Astrocyte of the spinal cord (primary cell): ENCODE measurements around the gene FKBP8.
"Not testable (repeated sequence)": the region's sequence is repeated elsewhere in the genome, so short reads cannot be mapped to it uniquely, and the experiment has no call there.

Experiments used
- DNase-seq: peaks from one replicate; pipeline ENCODE4 v3.0.0; 2011; ENCODE audit warnings: low read depth, low spot score
- H3K4me3 ChIP-seq: 2 replicates; pipeline ENCODE4 v1.5.1; 2011; ENCODE audit warnings: low read depth, mild to moderate bottlenecking, low read length, moderate library complexity
- in situ Hi-C: cut with HindIII; loops from 2 replicates; pipeline ENCODE4 v1.10.0; 2017; ENCODE audit warnings: low sequenced_read_pairs
- TF ChIP-seq, protein P1 (sequence below): IDR thresholded peaks from 2 replicates; pipeline ENCODE4 v1.5.1; 2012; ENCODE audit warnings: low read depth, mild to moderate bottlenecking, low read length, inconsistent platforms

Gene FKBP8

DNA sequence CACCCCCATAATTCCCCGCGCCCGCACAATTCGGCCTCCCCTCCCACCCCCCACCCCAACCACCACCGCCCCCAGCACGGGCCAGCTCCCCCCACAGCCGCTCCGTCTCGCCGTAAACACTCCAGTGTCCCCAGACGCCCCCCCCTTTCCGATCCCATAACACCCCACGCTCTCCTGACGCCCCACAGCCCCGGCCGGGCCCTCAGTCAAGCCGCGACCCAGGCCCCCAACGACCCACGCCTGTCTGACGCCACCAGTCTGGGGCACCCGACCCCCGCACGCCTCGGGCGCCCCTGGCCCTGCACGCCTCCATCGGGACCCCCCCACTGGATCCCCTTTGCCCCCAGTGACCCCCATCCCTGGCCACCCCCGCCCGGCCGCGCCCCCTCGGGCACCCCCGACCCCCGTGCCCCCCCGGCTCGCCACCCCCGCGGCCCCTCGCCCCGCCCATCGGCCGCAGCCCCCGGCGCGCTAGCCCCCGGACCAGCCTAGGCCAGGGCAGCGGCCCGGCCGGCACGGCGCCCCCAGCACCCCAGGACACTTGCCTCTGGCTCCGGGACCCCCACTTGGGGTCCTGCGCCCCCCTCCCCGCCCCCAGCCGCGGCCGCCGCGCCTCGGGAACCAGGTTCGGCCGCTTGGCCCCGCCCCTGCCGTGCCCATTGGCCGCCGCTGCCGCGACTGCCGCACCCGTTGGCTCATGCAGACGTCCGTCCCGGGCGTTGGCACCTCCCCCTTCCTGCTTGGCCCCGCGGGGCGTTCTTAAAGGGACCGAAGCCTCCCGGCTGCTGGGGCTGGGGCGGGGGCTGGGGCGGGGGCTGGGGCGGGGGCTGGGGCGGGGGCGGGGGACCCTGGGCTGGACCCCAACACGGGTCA, at the start of gene FKBP8:
FKBP8 (minus strand) TSS at position 633 of the 873 bp plus-strand sequence. CDS start 1,603 bp downstream, outside the sequence.
- peak within 1 kb of the TSS; percentile 64 for H3K4me3 ChIP-seq
- peak; percentile 85 for DNase-seq
- TF ChIP-seq, protein P1, sequence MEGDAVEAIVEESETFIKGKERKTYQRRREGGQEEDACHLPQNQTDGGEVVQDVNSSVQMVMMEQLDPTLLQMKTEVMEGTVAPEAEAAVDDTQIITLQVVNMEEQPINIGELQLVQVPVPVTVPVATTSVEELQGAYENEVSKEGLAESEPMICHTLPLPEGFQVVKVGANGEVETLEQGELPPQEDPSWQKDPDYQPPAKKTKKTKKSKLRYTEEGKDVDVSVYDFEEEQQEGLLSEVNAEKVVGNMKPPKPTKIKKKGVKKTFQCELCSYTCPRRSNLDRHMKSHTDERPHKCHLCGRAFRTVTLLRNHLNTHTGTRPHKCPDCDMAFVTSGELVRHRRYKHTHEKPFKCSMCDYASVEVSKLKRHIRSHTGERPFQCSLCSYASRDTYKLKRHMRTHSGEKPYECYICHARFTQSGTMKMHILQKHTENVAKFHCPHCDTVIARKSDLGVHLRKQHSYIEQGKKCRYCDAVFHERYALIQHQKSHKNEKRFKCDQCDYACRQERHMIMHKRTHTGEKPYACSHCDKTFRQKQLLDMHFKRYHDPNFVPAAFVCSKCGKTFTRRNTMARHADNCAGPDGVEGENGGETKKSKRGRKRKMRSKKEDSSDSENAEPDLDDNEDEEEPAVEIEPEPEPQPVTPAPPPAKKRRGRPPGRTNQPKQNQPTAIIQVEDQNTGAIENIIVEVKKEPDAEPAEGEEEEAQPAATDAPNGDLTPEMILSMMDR, result no peak
- in situ Hi-C loops, result no loop called here

DNA sequence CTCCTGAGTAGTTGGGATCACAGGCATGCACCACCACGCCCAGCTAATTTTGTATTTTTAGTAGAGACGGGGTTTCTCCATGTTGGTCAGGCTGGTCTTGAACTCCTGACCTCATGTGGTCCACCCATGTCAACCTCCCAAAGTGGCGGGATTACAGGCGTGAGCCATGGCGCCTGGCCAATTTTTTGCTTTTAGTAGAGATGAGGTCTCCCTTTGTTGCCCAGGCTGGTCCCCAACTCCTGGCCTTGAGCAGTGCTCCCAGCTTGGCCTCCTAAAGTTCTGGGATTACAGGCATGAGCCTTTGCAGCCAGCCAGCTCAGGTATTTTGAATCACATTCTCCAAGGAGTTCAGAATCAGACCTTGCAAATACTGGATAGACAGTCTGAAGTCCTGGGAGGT, 49.4 kb upstream of the FKBP8 start:
- in situ Hi-C loops, H3K4me3 ChIP-seq, DNase-seq: not testable (repeated sequence)

DNA sequence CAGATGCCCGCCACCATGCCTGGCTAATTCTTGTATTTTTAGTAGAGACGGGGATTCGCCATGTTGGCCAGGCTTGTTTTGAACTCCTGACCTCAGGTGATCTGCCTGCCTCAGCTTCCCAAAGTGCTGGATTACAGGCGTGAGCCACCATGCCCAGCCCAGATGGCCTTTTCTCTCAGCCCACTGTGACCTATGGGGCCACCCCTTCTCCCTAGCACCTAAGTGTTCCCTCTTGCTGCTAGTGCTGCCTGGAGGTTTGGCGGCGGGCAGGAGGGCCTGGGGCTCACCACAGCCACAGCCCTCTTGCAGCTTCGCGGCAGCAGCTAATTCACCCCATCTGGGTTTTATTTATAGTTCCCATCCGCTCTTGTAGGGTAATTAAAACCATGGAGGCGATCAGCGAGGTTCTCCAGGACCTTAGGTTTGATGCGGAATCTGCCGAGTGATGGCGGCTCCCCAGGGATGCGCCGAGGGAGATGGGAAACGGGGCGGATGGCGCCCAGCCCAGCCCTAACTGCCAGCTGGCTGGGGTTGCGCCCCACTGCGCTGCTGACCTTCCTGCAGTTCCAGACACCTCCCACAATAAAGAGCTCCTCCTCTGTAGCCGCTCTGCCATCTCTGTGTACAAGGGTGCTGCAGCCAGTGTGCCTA, 48.5 kb upstream of the FKBP8 start:
- in situ Hi-C loops, result no loop called here
- H3K4me3 ChIP-seq, result no peak overlapping the region
- no peak for DNase-seq
- TF ChIP-seq, protein P1, result no peak

DNA sequence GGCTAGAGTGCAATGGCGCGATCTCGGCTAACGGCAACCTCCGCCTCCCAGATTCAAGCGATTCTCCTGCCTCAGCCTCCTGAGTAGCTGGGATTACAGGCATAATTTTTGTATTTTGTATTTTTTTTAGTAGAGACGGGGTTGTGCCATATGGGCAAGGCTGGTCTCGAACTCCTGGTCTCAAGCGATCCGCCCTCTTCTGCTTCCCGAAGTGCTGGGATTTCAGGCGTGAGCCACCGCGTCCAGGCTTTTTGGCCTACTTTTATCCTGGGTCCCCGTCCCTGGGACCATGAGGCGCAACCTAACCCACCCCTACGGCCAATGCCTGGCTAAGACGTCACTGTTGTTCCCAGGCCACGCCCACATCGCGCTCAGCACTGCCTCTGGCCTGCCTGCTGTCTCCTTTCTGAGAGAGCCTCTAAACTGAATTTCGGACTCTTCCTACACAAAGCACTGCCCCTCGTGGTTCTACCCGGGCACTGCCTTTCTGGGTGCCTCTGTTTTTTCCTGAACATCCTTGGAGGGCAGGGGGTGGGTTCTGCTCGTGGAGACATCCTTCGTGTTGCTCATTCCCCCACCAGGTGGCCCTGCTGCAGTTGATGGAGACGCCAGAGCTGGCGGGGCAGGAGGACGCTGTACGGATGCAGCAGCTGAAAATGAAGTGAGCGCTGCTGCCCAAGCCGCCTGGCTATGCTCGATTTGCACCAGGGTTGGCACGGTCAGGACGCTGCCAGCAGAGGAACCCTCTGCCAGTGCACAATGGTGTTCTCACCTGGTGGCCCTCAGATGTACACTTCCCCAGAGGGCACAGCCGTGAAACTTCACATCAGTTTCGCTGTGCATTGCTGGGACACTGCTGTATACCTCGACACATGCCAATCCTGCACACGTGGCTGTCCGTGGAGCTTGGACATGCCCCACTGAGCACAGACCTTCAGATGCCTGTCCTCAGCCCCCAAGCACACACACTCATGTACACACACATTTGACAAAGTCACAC, 47.2 kb upstream of the FKBP8 start:
- peak; percentile 69 for DNase-seq
- in situ Hi-C loops, result no loop called here
- H3K4me3 ChIP-seq, result no peak overlapping the region
- TF ChIP-seq, protein P1, result peak; percentile 54

DNA sequence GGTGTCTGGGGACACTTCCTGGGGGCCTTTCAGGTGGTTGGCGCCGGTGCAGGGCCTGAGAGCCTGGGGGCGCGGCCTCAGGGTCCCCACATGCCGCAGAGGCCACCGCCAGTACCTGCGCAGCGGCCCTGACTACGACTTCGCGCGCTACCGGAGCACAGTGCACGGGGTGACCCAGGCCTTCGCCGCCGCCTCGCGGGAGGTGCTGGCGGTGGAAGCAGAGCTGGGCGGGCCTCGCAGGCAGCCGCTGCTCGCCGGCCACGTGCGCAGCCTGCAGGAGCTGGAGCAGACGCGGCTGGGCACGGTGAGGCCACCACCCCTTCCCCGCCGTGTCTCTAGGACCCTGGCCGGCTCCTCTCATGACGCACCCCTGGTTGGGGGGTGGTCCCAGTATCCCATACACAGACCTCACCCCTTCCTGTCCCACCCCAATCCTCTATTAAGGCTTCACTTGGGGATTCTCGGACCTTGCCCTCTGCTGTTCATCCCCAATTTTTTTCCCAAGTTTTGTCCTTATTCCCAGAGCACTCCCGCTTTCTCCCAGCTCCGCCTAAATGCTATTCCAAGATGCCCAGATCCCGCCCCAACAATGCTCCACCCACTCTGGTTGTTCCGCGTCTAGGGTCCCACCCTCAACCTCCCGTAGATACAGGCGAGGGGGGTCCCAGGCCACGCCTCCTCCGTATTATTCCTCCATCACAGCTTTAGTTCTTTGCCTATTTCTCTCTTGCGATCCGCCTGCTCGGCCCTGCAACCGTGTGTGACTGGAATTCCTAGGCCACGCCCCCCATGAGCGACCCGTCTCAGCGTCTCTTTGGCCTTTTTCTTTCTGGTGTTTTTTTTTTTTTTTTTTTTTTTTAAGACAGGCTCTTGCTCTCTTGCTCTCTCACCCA, 46.3 kb upstream of the FKBP8 start:
- peak; percentile 47 for DNase-seq
- in situ Hi-C loops, result no loop called here
- H3K4me3 ChIP-seq, result peak overlapping the region; percentile 58
- TF ChIP-seq, protein P1, result no peak

DNA sequence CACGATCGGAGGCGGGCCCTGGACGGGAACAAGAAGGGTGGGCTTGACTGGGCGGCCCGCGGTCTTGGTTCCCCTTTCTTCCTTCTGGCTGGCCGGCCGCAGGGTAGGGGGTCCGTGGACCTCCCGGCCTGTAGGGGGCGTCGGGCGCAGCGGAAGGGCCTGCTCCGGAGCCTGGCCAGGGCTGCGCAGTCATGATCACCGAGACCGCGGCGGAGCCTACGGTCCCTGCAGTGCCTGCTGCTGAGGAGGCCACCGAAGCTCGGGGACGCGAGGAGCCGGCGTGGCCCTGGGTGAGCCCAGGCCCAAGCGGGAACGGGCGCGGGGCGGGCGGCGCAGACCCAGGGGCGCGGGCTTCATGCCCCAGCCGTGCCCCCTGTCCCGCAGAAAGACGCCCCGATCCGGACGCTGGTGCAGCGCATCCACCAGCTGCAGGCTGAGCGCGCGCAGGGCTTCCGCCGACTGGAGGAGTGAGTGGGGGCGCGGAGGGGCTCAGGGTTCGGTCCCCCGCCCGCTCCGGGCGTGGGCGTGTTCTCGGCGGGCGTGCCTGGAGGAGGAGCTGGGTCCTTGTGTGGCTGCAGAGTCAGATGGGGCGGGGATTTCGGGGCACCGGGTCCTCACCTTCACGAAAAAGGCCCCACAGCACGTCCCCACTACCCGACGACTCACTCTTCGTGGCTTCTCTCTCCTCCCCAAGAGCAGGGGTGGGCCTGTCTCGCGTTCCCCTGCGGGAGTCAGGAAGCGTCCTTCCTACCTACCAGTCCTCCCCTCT, 45.4 kb upstream of the FKBP8 start, which contains the start of gene REX1BD:
REX1BD (plus strand) TSS at position 188 of the 769 bp plus-strand sequence; CDS start at position 192, 4 bp downstream.
- peak within 1 kb of the TSS; percentile 58 for H3K4me3 ChIP-seq
- DNase-seq, result peak; percentile 78
- TF ChIP-seq, protein P1, result peak; percentile 84
- in situ Hi-C loops, result no loop called here
